Measurements from ENCODE around the gene EPB41L4B.

The EPB41L4B gene

DNA sequence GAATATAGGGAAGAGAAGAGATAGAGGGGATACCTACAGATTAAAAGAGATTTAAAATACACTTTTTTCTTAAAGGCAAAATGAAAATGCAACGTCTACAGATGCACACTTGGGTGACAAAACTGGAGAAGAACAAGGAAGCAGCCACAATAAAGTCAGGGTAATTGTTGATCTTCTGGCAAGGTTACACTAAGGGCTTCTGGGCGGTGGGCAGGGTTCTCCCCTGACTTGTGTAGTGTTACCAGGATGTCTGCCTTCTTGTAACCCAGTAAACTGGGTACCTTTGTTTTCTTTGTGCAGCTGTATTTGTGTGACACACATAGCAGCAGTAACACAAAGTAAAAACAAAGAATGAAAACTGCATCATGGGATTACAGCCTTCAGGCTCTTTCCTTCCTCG, 37.8 kb downstream of the EPB41L4B start:
- no peak for TF ChIP-seq EZH2phosphoT487 (IDR thresholded peaks at IDR 0.05; ENCODE audit: borderline replicate concordance)
- TF ChIP-seq, protein P1, sequence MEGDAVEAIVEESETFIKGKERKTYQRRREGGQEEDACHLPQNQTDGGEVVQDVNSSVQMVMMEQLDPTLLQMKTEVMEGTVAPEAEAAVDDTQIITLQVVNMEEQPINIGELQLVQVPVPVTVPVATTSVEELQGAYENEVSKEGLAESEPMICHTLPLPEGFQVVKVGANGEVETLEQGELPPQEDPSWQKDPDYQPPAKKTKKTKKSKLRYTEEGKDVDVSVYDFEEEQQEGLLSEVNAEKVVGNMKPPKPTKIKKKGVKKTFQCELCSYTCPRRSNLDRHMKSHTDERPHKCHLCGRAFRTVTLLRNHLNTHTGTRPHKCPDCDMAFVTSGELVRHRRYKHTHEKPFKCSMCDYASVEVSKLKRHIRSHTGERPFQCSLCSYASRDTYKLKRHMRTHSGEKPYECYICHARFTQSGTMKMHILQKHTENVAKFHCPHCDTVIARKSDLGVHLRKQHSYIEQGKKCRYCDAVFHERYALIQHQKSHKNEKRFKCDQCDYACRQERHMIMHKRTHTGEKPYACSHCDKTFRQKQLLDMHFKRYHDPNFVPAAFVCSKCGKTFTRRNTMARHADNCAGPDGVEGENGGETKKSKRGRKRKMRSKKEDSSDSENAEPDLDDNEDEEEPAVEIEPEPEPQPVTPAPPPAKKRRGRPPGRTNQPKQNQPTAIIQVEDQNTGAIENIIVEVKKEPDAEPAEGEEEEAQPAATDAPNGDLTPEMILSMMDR (conservative IDR thresholded peaks at IDR 0.05; ENCODE audit: low read length): no peak
- Histone ChIP-seq H2AFZ (ENCODE audit: low read length) (no peak overlapping the region), H3K4me2 (ENCODE audit: low read depth, low read length, poor library complexity, severe bottlenecking) (no peak overlapping the region), H3K9me2 (replicated peaks; ENCODE audit: low read depth, low read length) (no peaks in the 10 kb centered on the region), H3K9ac (ENCODE audit: low read depth, low read length, poor library complexity, severe bottlenecking) (no peak overlapping the region), H3K79me2 (ENCODE audit: insufficient read depth, low read length) (no peaks in the 10 kb centered on the region), H3K36me3 (ENCODE audit: insufficient read depth, low read length) (no peaks in the 10 kb centered on the region), H4K20me1 (ENCODE audit: insufficient read depth, low read length, poor library complexity, severe bottlenecking) (no peaks in the 10 kb centered on the region), H3K9me3 (ENCODE audit: insufficient read depth, low read depth, low read length) (no peaks in the 10 kb centered on the region), H3F3A (ENCODE audit: low read depth) (no peaks in the 10 kb centered on the region), H3K4me3 (ENCODE audit: low read length, poor library complexity, severe bottlenecking) (no peak overlapping the region), H3K27me3 (ENCODE audit: insufficient read depth, low read length, poor library complexity, severe bottlenecking) (no peaks in the 10 kb centered on the region), H3K4me1 (ENCODE audit: insufficient read depth, low read length, poor library complexity, severe bottlenecking) (no peaks in the 10 kb centered on the region)

DNA sequence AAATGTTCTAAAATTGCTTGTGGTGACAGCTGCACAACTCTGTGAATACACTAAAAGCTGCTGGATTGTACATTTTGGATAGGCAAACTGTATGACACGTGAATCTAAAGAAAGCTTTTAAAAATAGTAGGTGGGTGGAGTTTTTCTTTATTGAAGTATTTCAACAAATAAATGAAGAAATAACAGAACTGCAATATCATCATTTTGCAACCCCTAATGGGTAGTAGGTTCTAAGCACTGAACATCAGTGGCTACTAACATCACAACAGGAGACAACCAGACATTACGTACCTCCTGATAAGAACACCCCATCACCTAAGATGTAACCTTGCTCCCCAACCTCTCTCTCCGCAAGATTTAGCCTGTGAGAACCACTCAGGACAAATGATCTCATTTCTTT, 38.6 kb downstream of the EPB41L4B start:
- no peaks in the 10 kb centered on the region for H3K79me2 ChIP-seq (ENCODE audit: insufficient read depth, low read length)
- H3K9me2 ChIP-seq (replicated peaks; ENCODE audit: low read depth, low read length): no peaks in the 10 kb centered on the region
- H2AFZ ChIP-seq (ENCODE audit: low read length): no peak overlapping the region
- no peaks in the 10 kb centered on the region for H3F3A ChIP-seq (ENCODE audit: low read depth)
- H3K4me3 ChIP-seq (ENCODE audit: low read length, poor library complexity, severe bottlenecking): no peak overlapping the region
- no peaks in the 10 kb centered on the region for H3K9me3 ChIP-seq (ENCODE audit: insufficient read depth, low read depth, low read length)
- TF ChIP-seq, protein P1 (conservative IDR thresholded peaks at IDR 0.05; ENCODE audit: low read length): no peak
- no peak for TF ChIP-seq EZH2phosphoT487 (IDR thresholded peaks at IDR 0.05; ENCODE audit: borderline replicate concordance)
- no peak overlapping the region for H3K9ac ChIP-seq (ENCODE audit: low read depth, low read length, poor library complexity, severe bottlenecking)
- H3K4me1 ChIP-seq (ENCODE audit: insufficient read depth, low read length, poor library complexity, severe bottlenecking): no peaks in the 10 kb centered on the region
- no peaks in the 10 kb centered on the region for H4K20me1 ChIP-seq (ENCODE audit: insufficient read depth, low read length, poor library complexity, severe bottlenecking)
- H3K4me2 ChIP-seq (ENCODE audit: low read depth, low read length, poor library complexity, severe bottlenecking): no peak overlapping the region
- no peaks in the 10 kb centered on the region for H3K27me3 ChIP-seq (ENCODE audit: insufficient read depth, low read length, poor library complexity, severe bottlenecking)
- H3K36me3 ChIP-seq (ENCODE audit: insufficient read depth, low read length): no peaks in the 10 kb centered on the region

DNA sequence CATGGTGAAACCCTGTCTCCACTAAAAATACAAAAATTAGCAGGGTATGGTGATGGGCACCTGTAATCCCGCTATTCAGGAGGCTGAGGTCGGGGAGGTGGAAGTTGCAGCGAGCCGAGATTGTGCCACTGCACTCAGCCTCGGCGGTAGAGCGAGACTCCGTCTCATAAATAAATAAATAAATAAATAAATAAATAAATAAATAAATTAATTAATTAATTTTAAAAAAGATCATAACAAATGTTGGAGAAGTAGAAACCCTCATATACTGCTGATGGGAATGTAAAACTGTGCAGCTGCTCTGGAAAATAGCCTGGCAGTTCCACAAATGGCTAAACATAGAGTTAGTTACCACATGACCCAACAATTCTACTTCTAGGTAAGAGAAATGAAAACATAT, 39.3 kb downstream of the EPB41L4B start:
- H3K27me3 ChIP-seq (ENCODE audit: insufficient read depth, low read length, poor library complexity, severe bottlenecking): no peaks in the 10 kb centered on the region
- no peaks in the 10 kb centered on the region for H3K36me3 ChIP-seq (ENCODE audit: insufficient read depth, low read length)
- H3K79me2 ChIP-seq (ENCODE audit: insufficient read depth, low read length): no peaks in the 10 kb centered on the region
- no peaks in the 10 kb centered on the region for H3K4me1 ChIP-seq (ENCODE audit: insufficient read depth, low read length, poor library complexity, severe bottlenecking)
- no peak overlapping the region for H3K4me3 ChIP-seq (ENCODE audit: low read length, poor library complexity, severe bottlenecking)
- no peaks in the 10 kb centered on the region for H3K9me2 ChIP-seq (replicated peaks; ENCODE audit: low read depth, low read length)
- no peak overlapping the region for H2AFZ ChIP-seq (ENCODE audit: low read length)
- TF ChIP-seq, protein P1 (conservative IDR thresholded peaks at IDR 0.05; ENCODE audit: low read length): no peak
- no peak for TF ChIP-seq EZH2phosphoT487 (IDR thresholded peaks at IDR 0.05; ENCODE audit: borderline replicate concordance)
- no peaks in the 10 kb centered on the region for H4K20me1 ChIP-seq (ENCODE audit: insufficient read depth, low read length, poor library complexity, severe bottlenecking)
- no peak overlapping the region for H3K4me2 ChIP-seq (ENCODE audit: low read depth, low read length, poor library complexity, severe bottlenecking)
- no peak overlapping the region for H3K9ac ChIP-seq (ENCODE audit: low read depth, low read length, poor library complexity, severe bottlenecking)
- H3K9me3 ChIP-seq (ENCODE audit: insufficient read depth, low read depth, low read length): no peaks in the 10 kb centered on the region
- H3F3A ChIP-seq (ENCODE audit: low read depth): no peaks in the 10 kb centered on the region
